IMR-90 (cell line): ENCODE data around the gene ALKBH3. TPM values are rescaled to one million over a fixed set of nuclear protein-coding genes. Genes with fewer than 3 reads are reported as not detected.

Experiments
- ATAC-seq: fragments of 200-7000 bp; cut with Tn5 transposase; 2 replicates; pipeline ENCODE4 v1.9.1; 2020; ENCODE audit warnings: low read depth, mild to moderate bottlenecking, moderate library complexity
- BruUV-seq: library from RNA; stranded (reverse); fragments of 400-500 nt; replicated peaks from 2 replicates; lab custom pipeline; 2021; lab: Mats Ljungman, UMichigan
- CTCF ChIA-PET: fragments of 300-600 bp; formaldehyde crosslinking; extraction: SDS; loops from one replicate; lab custom pipeline; 2021; ENCODE audit warnings: antibody characterized with exemption; lab: Yijun Ruan, JAX
- POLR2A ChIA-PET: fragments of 300-600 bp; sonication (Branson Sonifier 250); formaldehyde crosslinking; loops from one replicate; lab custom pipeline; 2022; ENCODE audit warnings: antibody characterized with exemption; ENCODE audit not compliant: unreplicated experiment; lab: Charles Lee
- DNase-seq: peaks from one replicate; pipeline ENCODE4 v3.0.0; 2013
- H2AFZ ChIP-seq: replicated peaks from 2 replicates; pipeline ENCODE3; 2013; ENCODE audit warnings: low read length, mild to moderate bottlenecking; ENCODE audit not compliant: poor library complexity
- H2AK5ac ChIP-seq: 2 replicates; pipeline ENCODE4 v1.6.1; 2013; ENCODE audit warnings: low read depth, low read length, inconsistent platforms
- H2AK9ac ChIP-seq: replicated peaks from 2 replicates; pipeline ENCODE3; 2013; ENCODE audit warnings: mild to moderate bottlenecking, low read depth, low read length, moderate library complexity; ENCODE audit not compliant: poor library complexity
- H2BK120ac ChIP-seq: 2 replicates; pipeline ENCODE4 v1.6.1; 2013; ENCODE audit warnings: low read depth, low read length, inconsistent platforms
- H2BK15ac ChIP-seq: 3 replicates; pipeline ENCODE4 v1.6.1; 2013; ENCODE audit warnings: low read depth, low read length, inconsistent platforms
- H2BK20ac ChIP-seq: 2 replicates; pipeline ENCODE4 v1.6.1; 2013; ENCODE audit warnings: low read depth, mild to moderate bottlenecking, inconsistent platforms, low read length, moderate library complexity
- H2BK5ac ChIP-seq: 2 replicates; pipeline ENCODE4 v1.6.1; 2013; ENCODE audit warnings: mild to moderate bottlenecking, low read depth, low read length, inconsistent platforms; ENCODE audit not compliant: poor library complexity, severe bottlenecking
- H3K14ac ChIP-seq: replicated peaks from 2 replicates; pipeline ENCODE4 v1.6.1; 2013; ENCODE audit warnings: low read depth, low read length, inconsistent platforms
- H3K18ac ChIP-seq: 2 replicates; pipeline ENCODE4 v1.6.1; 2013; ENCODE audit warnings: low read depth, low read length, control low read depth
- H3K23ac ChIP-seq: 2 replicates; pipeline ENCODE4 v1.6.1; 2013; ENCODE audit warnings: low read depth, low read length, inconsistent platforms
- H3K27ac ChIP-seq: 2 replicates; pipeline ENCODE4 v1.5.1; 2013; ENCODE audit warnings: mild to moderate bottlenecking, control low read depth, low read length; ENCODE audit not compliant: insufficient read depth
- H3K27me3 ChIP-seq: 2 replicates; pipeline ENCODE4 v1.6.1; 2013; ENCODE audit warnings: low read length; ENCODE audit not compliant: control insufficient read depth, insufficient read depth
- H3K36me3 ChIP-seq: 2 replicates; pipeline ENCODE4 v1.6.1; 2013; ENCODE audit warnings: low read length, mixed read lengths; ENCODE audit not compliant: control insufficient read depth, insufficient read depth
- H3K4ac ChIP-seq: 2 replicates; pipeline ENCODE4 v1.6.1; 2013; ENCODE audit warnings: low read depth, low read length, inconsistent platforms
- H3K4me1 ChIP-seq: 2 replicates; pipeline ENCODE4 v1.6.1; 2013; ENCODE audit warnings: low read length, mixed read lengths; ENCODE audit not compliant: control insufficient read depth, insufficient read depth
- H3K4me2 ChIP-seq: 2 replicates; pipeline ENCODE4 v1.6.1; 2013; ENCODE audit warnings: low read depth, mild to moderate bottlenecking, control low read depth, low read length, moderate library complexity
- H3K4me3 ChIP-seq: 2 replicates; pipeline ENCODE4 v1.5.1; 2013; ENCODE audit warnings: low read depth, mild to moderate bottlenecking, control low read depth, low read length, moderate library complexity; ENCODE audit not compliant: insufficient read depth
- H3K56ac ChIP-seq: 2 replicates; pipeline ENCODE4 v1.6.1; 2013; ENCODE audit warnings: low read length, inconsistent platforms; ENCODE audit not compliant: insufficient read depth; ENCODE audit errors: extremely low read depth
- H3K79me1 ChIP-seq, 2 experiments: 2 replicates each; pipeline ENCODE4 v1.6.1; 2013; ENCODE audit warnings: low read length in 2 of 2, inconsistent platforms in 1 of 2, low read depth in 1 of 2
- H3K9ac ChIP-seq: 2 replicates; pipeline ENCODE4 v1.6.1; 2013; ENCODE audit warnings: low read depth, low read length, control low read depth
- H3K9me1 ChIP-seq: 2 replicates; pipeline ENCODE4 v1.6.1; 2013; ENCODE audit warnings: low read length, inconsistent platforms; ENCODE audit not compliant: insufficient read depth
- H3K9me3 ChIP-seq: 2 replicates; pipeline ENCODE4 v1.6.1; 2013; ENCODE audit warnings: low read length; ENCODE audit not compliant: control insufficient read depth, insufficient read depth
- H4K20me1 ChIP-seq: 2 replicates; pipeline ENCODE4 v1.6.1; 2013; ENCODE audit warnings: low read length, inconsistent platforms; ENCODE audit not compliant: insufficient read depth
- H4K5ac ChIP-seq: 2 replicates; pipeline ENCODE4 v1.6.1; 2013; ENCODE audit warnings: mild to moderate bottlenecking, low read depth, low read length, control low read depth
- H4K8ac ChIP-seq, 2 experiments: 2 replicates each; pipeline ENCODE4 v1.6.1; 2013; ENCODE audit warnings: low read depth in 2 of 2, low read length in 2 of 2, control low read depth in 1 of 2, inconsistent platforms in 1 of 2
- H4K91ac ChIP-seq: 2 replicates; pipeline ENCODE4 v1.6.1; 2013; ENCODE audit warnings: low read depth, low read length, inconsistent platforms; ENCODE audit not compliant: insufficient read depth
- BHLHE40 ChIP-seq: fragments of 150-350 bp; IDR thresholded peaks from 2 replicates; pipeline ENCODE4 v1.6.1; 2016; ENCODE audit warnings: mild to moderate bottlenecking, low read depth, low read length
- CEBPB ChIP-seq: IDR thresholded peaks from 2 replicates; pipeline ENCODE4 v1.6.1; 2012; ENCODE audit warnings: low read depth, low read length, improper control_type of control experiment
- CHD1 ChIP-seq: IDR thresholded peaks from 2 replicates; pipeline ENCODE4 v1.6.1; 2012; ENCODE audit warnings: low read depth, low read length, improper control_type of control experiment
- FOS ChIP-seq: fragments of 150-350 bp; IDR thresholded peaks from 2 replicates; pipeline ENCODE4 v1.6.1; 2016; ENCODE audit warnings: low read depth, low read length
- MAFK ChIP-seq: IDR thresholded peaks from 2 replicates; pipeline ENCODE4 v1.6.1; 2012; ENCODE audit warnings: low read depth, low read length, improper control_type of control experiment
- MAZ ChIP-seq: IDR thresholded peaks from 2 replicates; pipeline ENCODE4 v1.6.1; 2012; ENCODE audit warnings: low read depth, mild to moderate bottlenecking, low read length, improper control_type of control experiment, moderate library complexity, borderline replicate concordance
- MXI1 ChIP-seq: IDR thresholded peaks from 2 replicates; pipeline ENCODE4 v1.6.1; 2012; ENCODE audit warnings: low read depth, mild to moderate bottlenecking, low read length, moderate library complexity, borderline replicate concordance
- NFE2L2 ChIP-seq: fragments of 150-350 bp; IDR thresholded peaks from 2 replicates; pipeline ENCODE4 v1.6.1; 2016; ENCODE audit warnings: low read depth, mild to moderate bottlenecking, low read length
- POLR2A ChIP-seq: IDR thresholded peaks from 2 replicates; pipeline ENCODE4 v1.6.1; 2012; ENCODE audit warnings: mild to moderate bottlenecking, low read depth, low read length
- RAD21 ChIP-seq: IDR thresholded peaks from 2 replicates; pipeline ENCODE4 v1.6.1; 2012; ENCODE audit warnings: low read length, improper control_type of control experiment
- RCOR1 ChIP-seq: IDR thresholded peaks from 2 replicates; pipeline ENCODE4 v1.6.1; 2012; ENCODE audit warnings: mild to moderate bottlenecking, low read length, improper control_type of control experiment; ENCODE audit not compliant: insufficient replicate concordance
- RFX5 ChIP-seq: IDR thresholded peaks from 2 replicates; pipeline ENCODE4 v1.8.0; 2012; ENCODE audit warnings: low read depth, mild to moderate bottlenecking, low read length, moderate library complexity
- SMC3 ChIP-seq: fragments of 150-350 bp; IDR thresholded peaks from 2 replicates; pipeline ENCODE4 v1.6.1; 2016; ENCODE audit warnings: low read depth, mild to moderate bottlenecking, antibody characterized with exemption, low read length, moderate library complexity
- WGBS, 2 experiments: methylation state at CpG; one replicate each; pipeline versions ENCODE4 v1.1.5 to v1.1.7; 2013; ENCODE audit warnings: missing lambda C conversion rate in 2 of 2; ENCODE audit not compliant: insufficient read length in 1 of 2; ENCODE audit errors: extremely low coverage in 2 of 2; 5-methylcytosine and 5-hydroxymethylcytosine counted together
- dilution Hi-C: fragments of 300-500 bp; cut with HindIII; formaldehyde crosslinking; loops from one replicate; pipeline ENCODE4 v1.14.3; 2018; ENCODE audit warnings: low sequenced_read_pairs; ENCODE audit not compliant: unreplicated experiment
- in situ Hi-C: fragments of 300-500 bp; cut with MboI; formaldehyde crosslinking; loops from 3 replicates; pipeline ENCODE4 v1.14.3; 2019; ENCODE audit warnings: low sequenced_read_pairs, inconsistent platforms, mixed read lengths
- intact Hi-C: fragments of 100-400 bp; cut with micrococcal nuclease; formaldehyde crosslinking; loops from 2 replicates; pipeline ENCODE4 v1.10.0; 2022
- polyA plus RNA-seq, 3 experiments: library from polyadenylated mRNA; depleted of rRNA; stranded (reverse); fragments of >200 nt; gene quantifications; 2 replicates each; pipeline ENCODE4 v1.2.3, GENCODE V29; 2012; ENCODE audit warnings: low replicate concordance in 1 of 3
- total RNA-seq: library from RNA; depleted of rRNA; stranded (reverse); fragments of >200 nt; gene quantifications from 2 replicates; pipeline ENCODE4 v1.2.3, GENCODE V29; 2012
- TF ChIP-seq, protein P1 (sequence below): fragments of 150-350 bp; IDR thresholded peaks from 2 replicates; pipeline ENCODE4 v1.6.1; 2017; ENCODE audit warnings: mild to moderate bottlenecking, antibody characterized with exemption, low read length, low read depth
- TF ChIP-seq, protein P2 (sequence below): conservative IDR thresholded peaks from 2 replicates; pipeline ENCODE4 v1.5.1; 2012; ENCODE audit warnings: mild to moderate bottlenecking, low read depth, low read length, improper control_type of control experiment
- TF ChIP-seq, protein P3 (sequence below): fragments of 150-350 bp; IDR thresholded peaks from 2 replicates; pipeline ENCODE4 v1.6.1; 2016; ENCODE audit warnings: low read depth, mild to moderate bottlenecking, low read length, moderate library complexity, borderline replicate concordance

Gene ALKBH3
- total and polyA plus RNA-seq, 2 of the 4 experiments (the other 2 are of a cell fraction): 27.7 to 62.9 TPM

DNA sequence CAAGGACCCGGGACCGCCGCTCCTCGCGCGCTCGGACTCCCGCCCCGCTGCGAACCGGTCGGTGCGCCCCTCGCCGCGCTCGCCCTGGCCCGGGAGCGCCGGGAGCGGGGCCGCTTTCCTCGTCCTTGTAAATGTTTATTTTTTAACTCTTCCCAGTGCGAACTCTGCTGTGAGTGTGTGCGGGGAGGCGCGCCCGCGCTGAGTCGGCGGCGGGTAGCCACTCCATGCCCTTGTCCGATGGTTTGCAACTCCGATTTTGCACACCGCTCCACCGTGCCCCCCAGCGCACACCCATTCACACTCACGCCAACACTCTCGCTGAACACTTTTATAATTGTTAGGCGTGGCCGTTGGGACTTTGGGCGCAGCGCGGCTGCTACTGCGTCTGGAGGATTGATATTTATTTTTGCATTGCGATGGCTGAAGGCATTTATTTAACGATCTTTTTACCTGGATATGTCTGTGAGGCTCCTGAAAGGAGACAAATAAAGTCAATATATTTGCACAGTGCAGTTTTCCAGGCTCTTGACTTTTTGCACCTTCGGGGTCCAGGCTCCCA, 62.8 kb downstream of the ALKBH3 start:
- H2BK20ac ChIP-seq: no peak overlapping the region
- no peak overlapping the region for H2AK5ac ChIP-seq
- H4K5ac ChIP-seq: no peak overlapping the region
- H4K8ac ChIP-seq: no peak overlapping the region
- intact Hi-C loops: no loop called here
- H3K18ac ChIP-seq: no peak overlapping the region
- H3K27ac ChIP-seq: no peak overlapping the region
- no peaks in the 10 kb centered on the region for H3K36me3 ChIP-seq
- no peak overlapping the region for H2AK9ac ChIP-seq
- DNase-seq (peak; percentile 17), ATAC-seq (peak; percentile 7)
- no peak overlapping the region for H3K56ac ChIP-seq
- no peak overlapping the region for H4K91ac ChIP-seq
- WGBS, 2 experiments: 0% methylated on average over 9 of the region's 48 CpGs; no CpG with 5 or more reads in 1 of the 2 experiments
- no peaks in the 10 kb centered on the region for H3K79me1 ChIP-seq
- dilution Hi-C loops: no loop called here
- H3K4me2 ChIP-seq: peak overlapping the region; percentile 72
- in situ Hi-C loops: no loop called here
- no peak overlapping the region for H2BK15ac ChIP-seq
- H3K27me3 ChIP-seq: peaks cover 61% of the 10 kb centered on the region
- no peak for TF ChIP-seq FOS
- TF ChIP-seq MAZ: no peak
- no peak for TF ChIP-seq POLR2A
- TF ChIP-seq CEBPB: no peak
- TF ChIP-seq, protein P1, sequence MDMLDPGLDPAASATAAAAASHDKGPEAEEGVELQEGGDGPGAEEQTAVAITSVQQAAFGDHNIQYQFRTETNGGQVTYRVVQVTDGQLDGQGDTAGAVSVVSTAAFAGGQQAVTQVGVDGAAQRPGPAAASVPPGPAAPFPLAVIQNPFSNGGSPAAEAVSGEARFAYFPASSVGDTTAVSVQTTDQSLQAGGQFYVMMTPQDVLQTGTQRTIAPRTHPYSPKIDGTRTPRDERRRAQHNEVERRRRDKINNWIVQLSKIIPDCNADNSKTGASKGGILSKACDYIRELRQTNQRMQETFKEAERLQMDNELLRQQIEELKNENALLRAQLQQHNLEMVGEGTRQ: no peak
- TF ChIP-seq BHLHE40: no peak
- no peak for TF ChIP-seq RCOR1
- TF ChIP-seq NFE2L2: no peak
- TF ChIP-seq MXI1: no peak
- no peak for TF ChIP-seq CHD1
- TF ChIP-seq, protein P2, sequence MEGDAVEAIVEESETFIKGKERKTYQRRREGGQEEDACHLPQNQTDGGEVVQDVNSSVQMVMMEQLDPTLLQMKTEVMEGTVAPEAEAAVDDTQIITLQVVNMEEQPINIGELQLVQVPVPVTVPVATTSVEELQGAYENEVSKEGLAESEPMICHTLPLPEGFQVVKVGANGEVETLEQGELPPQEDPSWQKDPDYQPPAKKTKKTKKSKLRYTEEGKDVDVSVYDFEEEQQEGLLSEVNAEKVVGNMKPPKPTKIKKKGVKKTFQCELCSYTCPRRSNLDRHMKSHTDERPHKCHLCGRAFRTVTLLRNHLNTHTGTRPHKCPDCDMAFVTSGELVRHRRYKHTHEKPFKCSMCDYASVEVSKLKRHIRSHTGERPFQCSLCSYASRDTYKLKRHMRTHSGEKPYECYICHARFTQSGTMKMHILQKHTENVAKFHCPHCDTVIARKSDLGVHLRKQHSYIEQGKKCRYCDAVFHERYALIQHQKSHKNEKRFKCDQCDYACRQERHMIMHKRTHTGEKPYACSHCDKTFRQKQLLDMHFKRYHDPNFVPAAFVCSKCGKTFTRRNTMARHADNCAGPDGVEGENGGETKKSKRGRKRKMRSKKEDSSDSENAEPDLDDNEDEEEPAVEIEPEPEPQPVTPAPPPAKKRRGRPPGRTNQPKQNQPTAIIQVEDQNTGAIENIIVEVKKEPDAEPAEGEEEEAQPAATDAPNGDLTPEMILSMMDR: no peak
- TF ChIP-seq, protein P3, sequence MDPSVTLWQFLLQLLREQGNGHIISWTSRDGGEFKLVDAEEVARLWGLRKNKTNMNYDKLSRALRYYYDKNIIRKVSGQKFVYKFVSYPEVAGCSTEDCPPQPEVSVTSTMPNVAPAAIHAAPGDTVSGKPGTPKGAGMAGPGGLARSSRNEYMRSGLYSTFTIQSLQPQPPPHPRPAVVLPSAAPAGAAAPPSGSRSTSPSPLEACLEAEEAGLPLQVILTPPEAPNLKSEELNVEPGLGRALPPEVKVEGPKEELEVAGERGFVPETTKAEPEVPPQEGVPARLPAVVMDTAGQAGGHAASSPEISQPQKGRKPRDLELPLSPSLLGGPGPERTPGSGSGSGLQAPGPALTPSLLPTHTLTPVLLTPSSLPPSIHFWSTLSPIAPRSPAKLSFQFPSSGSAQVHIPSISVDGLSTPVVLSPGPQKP: no peak
- no peak for TF ChIP-seq RAD21
- TF ChIP-seq RFX5: no peak
- no peak for TF ChIP-seq SMC3
- TF ChIP-seq MAFK: no peak
- POLR2A ChIA-PET: no interaction called here
- no peak overlapping the region for H2AFZ ChIP-seq
- no peak overlapping the region for H3K14ac ChIP-seq
- peaks cover 5% of the 10 kb centered on the region; the same call in 1 of the 2 replicates for H3K4me1 ChIP-seq
- no peak overlapping the region for H3K9ac ChIP-seq
- no peaks in the 10 kb centered on the region for H3K9me3 ChIP-seq
- CTCF ChIA-PET: interaction anchor here (1.3 kb wide), 1 partner anchor 10 kb away, joined by 3 read pairs; no protein-coding TSS in a partner anchor
- H3K23ac ChIP-seq: no peak overlapping the region
- no TSS peak for BruUV-seq
- no peak overlapping the region for H3K4ac ChIP-seq
- peaks cover 7% of the 10 kb centered on the region; the same call in 1 of the 2 replicates for H4K20me1 ChIP-seq
- no peaks in the 10 kb centered on the region; the same call in 1 of the 2 replicates for H3K9me1 ChIP-seq
- H2BK5ac ChIP-seq: no peak overlapping the region
- H3K4me3 ChIP-seq: peak overlapping the region; percentile 39
- H2BK120ac ChIP-seq: no peak overlapping the region
